Neutrophil (primary cell): ENCODE measurements around the gene DOCK4.

Experiments used
- H3K27ac ChIP-seq: fragments of 200-600 bp; sonication (generic); 2 replicates; pipeline ENCODE4 v1.5.1; 2016; ENCODE audit warnings: mild to moderate bottlenecking, moderate library complexity
- H3K27me3 ChIP-seq: fragments of 200-600 bp; sonication (generic); 2 replicates; pipeline ENCODE4 v1.6.0; 2016; ENCODE audit warnings: mild to moderate bottlenecking
- H3K36me3 ChIP-seq: fragments of 200-600 bp; sonication (generic); 2 replicates; pipeline ENCODE4 v1.5.1; 2017
- H3K4me1 ChIP-seq, 2 experiments: fragments of 200-600 bp in 1 of 2; sonication (generic) in 1 of 2; 1 replicate in 1 of 2; 2 replicates in 1 of 2; pipeline versions ENCODE4 v1.5.1 to v1.6.1; 2013 to 2016; ENCODE audit warnings: low read depth in 1 of 2, low read length in 1 of 2, mild to moderate bottlenecking in 1 of 2, moderate library complexity in 1 of 2; ENCODE audit not compliant: control insufficient read depth in 1 of 2, insufficient read depth in 1 of 2
- H3K4me3 ChIP-seq, 2 experiments: fragments of 200-600 bp in 1 of 2; sonication (generic) in 1 of 2; 1 replicate in 1 of 2; 2 replicates in 1 of 2; pipeline ENCODE4 v1.5.1; 2013 to 2016; ENCODE audit warnings: low read depth in 1 of 2, low read length in 1 of 2, mild to moderate bottlenecking in 1 of 2, moderate library complexity in 1 of 2
- H3K9me3 ChIP-seq: fragments of 200-600 bp; sonication (generic); 2 replicates; pipeline ENCODE4 v1.5.1; 2016
- TF ChIP-seq, protein P1 (sequence below): fragments of 200-600 bp; sonication (generic); IDR thresholded peaks from 2 replicates; pipeline ENCODE4 v1.5.1; 2016; ENCODE audit warnings: antibody characterized with exemption

Gene DOCK4

DNA sequence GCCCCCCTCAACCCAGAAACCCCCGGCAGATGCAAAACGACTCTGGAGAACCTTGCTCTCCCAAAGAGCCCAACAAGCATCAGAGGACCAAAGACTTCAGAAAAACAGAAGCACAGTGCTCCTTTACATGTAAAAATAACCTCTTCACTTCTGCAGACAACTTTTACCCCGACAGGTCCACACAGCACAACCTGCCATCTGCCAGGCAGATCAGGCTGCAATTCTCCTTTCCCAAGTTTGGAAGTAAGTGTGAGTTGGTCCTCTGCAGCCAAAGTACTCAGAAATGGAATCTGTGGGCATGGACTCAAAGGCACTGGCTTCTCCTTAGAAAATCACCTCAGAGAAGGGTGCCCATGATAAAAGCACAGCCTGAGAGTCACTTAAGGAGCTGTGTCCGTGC, 26.0 kb downstream of the DOCK4 start:
- no peaks in the 10 kb centered on the region for H3K4me1 ChIP-seq
- no peak overlapping the region for H3K4me3 ChIP-seq
- TF ChIP-seq, protein P1, sequence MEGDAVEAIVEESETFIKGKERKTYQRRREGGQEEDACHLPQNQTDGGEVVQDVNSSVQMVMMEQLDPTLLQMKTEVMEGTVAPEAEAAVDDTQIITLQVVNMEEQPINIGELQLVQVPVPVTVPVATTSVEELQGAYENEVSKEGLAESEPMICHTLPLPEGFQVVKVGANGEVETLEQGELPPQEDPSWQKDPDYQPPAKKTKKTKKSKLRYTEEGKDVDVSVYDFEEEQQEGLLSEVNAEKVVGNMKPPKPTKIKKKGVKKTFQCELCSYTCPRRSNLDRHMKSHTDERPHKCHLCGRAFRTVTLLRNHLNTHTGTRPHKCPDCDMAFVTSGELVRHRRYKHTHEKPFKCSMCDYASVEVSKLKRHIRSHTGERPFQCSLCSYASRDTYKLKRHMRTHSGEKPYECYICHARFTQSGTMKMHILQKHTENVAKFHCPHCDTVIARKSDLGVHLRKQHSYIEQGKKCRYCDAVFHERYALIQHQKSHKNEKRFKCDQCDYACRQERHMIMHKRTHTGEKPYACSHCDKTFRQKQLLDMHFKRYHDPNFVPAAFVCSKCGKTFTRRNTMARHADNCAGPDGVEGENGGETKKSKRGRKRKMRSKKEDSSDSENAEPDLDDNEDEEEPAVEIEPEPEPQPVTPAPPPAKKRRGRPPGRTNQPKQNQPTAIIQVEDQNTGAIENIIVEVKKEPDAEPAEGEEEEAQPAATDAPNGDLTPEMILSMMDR = no peak
- H3K36me3 ChIP-seq = no peaks in the 10 kb centered on the region
- no peaks in the 10 kb centered on the region for H3K9me3 ChIP-seq
- no peak overlapping the region for H3K27ac ChIP-seq
- H3K27me3 ChIP-seq = no peaks in the 10 kb centered on the region

DNA sequence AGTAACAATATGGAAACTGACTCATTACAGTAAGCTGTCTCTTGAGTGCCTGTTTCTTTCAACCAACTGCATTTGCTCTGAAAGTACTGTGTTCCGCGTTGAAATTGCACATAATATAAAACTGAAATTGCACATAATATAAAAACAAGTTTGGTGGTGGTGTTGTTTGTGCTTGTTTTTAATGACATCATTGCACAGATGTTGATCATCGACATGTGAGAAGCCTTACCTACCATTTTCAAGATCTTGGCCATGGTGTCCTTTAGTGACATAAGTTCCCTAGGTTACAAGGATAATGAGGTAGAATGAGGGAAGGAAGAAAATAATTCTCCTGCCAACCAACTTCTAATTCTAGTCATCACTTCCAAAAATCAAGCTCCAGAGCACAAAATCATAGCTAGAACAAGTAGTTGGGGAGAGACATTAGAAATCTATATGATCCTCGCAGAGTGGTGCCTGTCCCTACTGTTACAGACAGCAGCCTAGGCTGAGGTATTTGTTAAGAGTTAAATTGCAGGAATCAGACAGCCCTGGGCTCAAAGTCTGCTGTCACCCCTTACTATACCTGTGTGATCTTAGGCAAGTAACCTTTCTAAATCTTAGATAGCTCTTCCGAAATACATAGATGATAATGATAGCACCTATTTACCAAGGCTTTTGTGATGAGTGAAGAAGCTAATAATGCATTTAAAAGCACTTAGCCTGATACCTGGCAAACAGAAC, 29.3 kb downstream of the DOCK4 start:
- H3K36me3 ChIP-seq = no peaks in the 10 kb centered on the region
- H3K4me1 ChIP-seq = no peaks in the 10 kb centered on the region
- no peaks in the 10 kb centered on the region for H3K27me3 ChIP-seq

DNA sequence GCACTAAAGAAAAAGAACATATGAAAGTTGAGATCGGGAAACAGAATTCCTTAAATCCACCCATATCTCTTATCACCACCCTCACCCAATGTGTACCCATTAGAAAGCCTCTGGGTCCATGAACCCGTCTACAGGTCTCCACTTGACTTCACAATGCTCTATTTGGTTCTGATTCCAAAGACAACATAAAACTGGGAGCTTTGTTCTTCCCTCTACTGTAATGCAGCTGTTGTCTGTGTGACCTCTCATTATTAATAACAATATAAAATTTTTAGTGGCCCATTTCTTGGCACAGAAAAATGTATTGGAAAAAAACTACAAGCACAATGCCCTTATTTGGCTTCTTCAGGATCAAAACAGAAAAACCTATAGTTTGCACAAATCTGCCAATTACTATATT, 30.0 kb downstream of the DOCK4 start:
- H3K4me3 ChIP-seq = no peak overlapping the region
- no peak overlapping the region for H3K27ac ChIP-seq
- H3K4me1 ChIP-seq = no peaks in the 10 kb centered on the region
- H3K9me3 ChIP-seq = no peaks in the 10 kb centered on the region
- no peaks in the 10 kb centered on the region for H3K27me3 ChIP-seq
- TF ChIP-seq, protein P1 = no peak
- no peaks in the 10 kb centered on the region for H3K36me3 ChIP-seq

More for the DNA sequence above, 29.3 kb downstream of the DOCK4 start:
- TF ChIP-seq, protein P1 = no peak
- no peak overlapping the region for H3K4me3 ChIP-seq
- no peaks in the 10 kb centered on the region for H3K9me3 ChIP-seq
- H3K27ac ChIP-seq = no peak overlapping the region

DNA sequence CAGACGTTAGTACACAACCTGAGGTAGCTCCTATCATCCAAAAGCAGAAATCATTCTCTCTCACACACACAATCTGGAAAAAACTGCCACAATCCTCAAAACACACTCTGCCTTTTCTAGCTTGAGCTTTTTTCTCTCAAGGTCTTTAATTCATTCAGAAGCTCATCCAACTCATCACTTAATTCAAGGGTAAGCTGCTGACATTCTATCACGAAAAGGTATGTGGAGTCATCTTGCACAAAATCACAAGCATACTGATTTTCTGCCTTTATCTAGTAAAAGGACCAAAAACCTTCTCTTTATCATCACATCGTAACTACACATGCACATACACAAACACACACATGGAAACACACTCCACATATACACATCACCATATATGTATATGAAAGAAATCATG, 32.0 kb downstream of the DOCK4 start:
- Histone ChIP-seq H3K4me3 (no peak overlapping the region), H3K4me1 (no peaks in the 10 kb centered on the region), H3K36me3 (no peaks in the 10 kb centered on the region), H3K9me3 (no peaks in the 10 kb centered on the region), H3K27me3 (no peaks in the 10 kb centered on the region), H3K27ac (no peak overlapping the region)
- TF ChIP-seq, protein P1 = no peak

DNA sequence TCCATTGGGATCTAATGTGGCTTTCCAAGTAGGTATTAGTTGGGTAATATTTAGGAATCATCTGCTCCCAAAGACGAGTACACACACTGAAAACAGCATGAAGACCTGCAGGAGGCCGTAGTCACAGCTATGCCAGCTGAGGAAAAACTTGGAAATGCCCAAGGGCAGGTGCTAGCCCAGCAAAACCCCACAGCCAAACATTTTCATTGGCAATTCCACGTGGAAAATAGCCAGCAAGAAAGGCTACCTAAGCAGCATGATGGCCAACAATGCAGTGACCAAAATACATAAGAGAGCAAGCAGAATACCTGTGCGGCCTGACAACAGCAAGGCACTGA, 32.7 kb downstream of the DOCK4 start:
- Histone ChIP-seq H3K36me3 (no peaks in the 10 kb centered on the region), H3K4me3 (no peak overlapping the region), H3K4me1 (no peaks in the 10 kb centered on the region), H3K27ac (no peak overlapping the region), H3K27me3 (no peaks in the 10 kb centered on the region), H3K9me3 (no peaks in the 10 kb centered on the region)
- TF ChIP-seq, protein P1 = no peak
